Stimulated activated effector memory CD8-positive, alpha-beta T cell treated with anti-CD3 and anti-CD28 coated beads, Interleukin-12 subunit alpha, Interleukin-12 subunit beta, amount 100 ng/mL, for 72 hours (primary cell): Measurements from ENCODE around the gene RD3L.

Experiments used
- ATAC-seq: fragments of 150-1000 bp; cut with Tn5 transposase; 2 replicates; pipeline ENCODE4 v1.10.0; 2021
- DNase-seq, 2 donors: peaks; one replicate each; pipeline ENCODE4 v3.0.0; 2021 to 2022; ENCODE audit warnings: low spot score in 2 of 2
- H3K27ac Mint-ChIP-seq: one replicate; pipeline ENCODE4 v1.8.0; 2022; ENCODE audit warnings: mild to moderate bottlenecking, mixed read lengths
- H3K36me3 Mint-ChIP-seq: one replicate; pipeline ENCODE4 v1.8.0; 2022; ENCODE audit warnings: mild to moderate bottlenecking, mixed read lengths
- H3K4me1 Mint-ChIP-seq: one replicate; pipeline ENCODE4 v1.8.0; 2022; ENCODE audit warnings: mixed read lengths
- H3K4me3 Mint-ChIP-seq: one replicate; pipeline ENCODE4 v1.8.0; 2022; ENCODE audit warnings: mild to moderate bottlenecking, mixed read lengths
- H3K9me3 Mint-ChIP-seq: one replicate; pipeline ENCODE4 v1.8.0; 2022; ENCODE audit warnings: mixed read lengths

Gene RD3L

GRCh38 chr14:103910262-103910935 lies 31.9 kb downstream of the RD3L start:
- Mint-ChIP-seq H3K4me3 (peak overlapping the region; percentile 54), H3K36me3 (peaks cover 36% of the 10 kb centered on the region), H3K27ac (no peak overlapping the region), H3K4me1 (peaks cover 15% of the 10 kb centered on the region), H3K9me3 (no peaks in the 10 kb centered on the region)
- ATAC-seq: peak; percentile 93
- peak; percentile 58 to 81 for DNase-seq

- Mint-ChIP-seq H3K27ac (no peak overlapping the region), H3K4me3 (peak overlapping the region; percentile 54), H3K9me3 (no peaks in the 10 kb centered on the region), H3K4me1 (peaks cover 15% of the 10 kb centered on the region), H3K36me3 (peaks cover 29% of the 10 kb centered on the region)
- ATAC-seq (no peak), DNase-seq (no peak)
Observed at GRCh38 chr14:103909531-103910261, 32.6 kb downstream of the RD3L start.

GRCh38 chr14:103908580-103908979 lies 33.7 kb downstream of the RD3L start:
- Mint-ChIP-seq H3K27ac (peak overlapping the region; percentile 68), H3K4me1 (peaks cover 15% of the 10 kb centered on the region), H3K4me3 (no peak overlapping the region), H3K36me3 (peaks cover 18% of the 10 kb centered on the region), H3K9me3 (no peaks in the 10 kb centered on the region)
- no peak for DNase-seq
- peak; percentile 49 for ATAC-seq

- H3K9me3 Mint-ChIP-seq: no peaks in the 10 kb centered on the region
- H3K36me3 Mint-ChIP-seq: no peaks in the 10 kb centered on the region
- no peak overlapping the region for H3K27ac Mint-ChIP-seq
- DNase-seq (no peak), ATAC-seq (no peak)
- H3K4me1 Mint-ChIP-seq: peaks cover 18% of the 10 kb centered on the region
- H3K4me3 Mint-ChIP-seq: no peak overlapping the region
Observed at GRCh38 chr14:103905842-103906456, 36.4 kb downstream of the RD3L start.

- Mint-ChIP-seq H3K4me3 (no peak overlapping the region), H3K36me3 (no peaks in the 10 kb centered on the region), H3K27ac (no peak overlapping the region), H3K9me3 (no peaks in the 10 kb centered on the region), H3K4me1 (peaks cover 18% of the 10 kb centered on the region)
- DNase-seq (no peak), ATAC-seq (no peak)
Observed at GRCh38 chr14:103904493-103905107, 37.7 kb downstream of the RD3L start.

- no peak for ATAC-seq
- Mint-ChIP-seq H3K27ac (no peak overlapping the region), H3K36me3 (no peaks in the 10 kb centered on the region)
Observed at GRCh38 chr14:103899833-103900232, 42.5 kb downstream of the RD3L start.

GRCh38 chr14:103899316-103899715 lies 43.0 kb downstream of the RD3L start:
- no peak for DNase-seq
- Mint-ChIP-seq H3K27ac (no peak overlapping the region), H3K4me3 (no peak overlapping the region), H3K4me1 (peaks cover 11% of the 10 kb centered on the region), H3K9me3 (no peaks in the 10 kb centered on the region), H3K36me3 (no peaks in the 10 kb centered on the region)
- peak; percentile 25 for ATAC-seq

More at GRCh38 chr14:103899833-103900232, 42.5 kb downstream of the RD3L start:
- Mint-ChIP-seq H3K9me3 (no peaks in the 10 kb centered on the region), H3K4me1 (peaks cover 11% of the 10 kb centered on the region), H3K4me3 (no peak overlapping the region)
- no peak for DNase-seq

- no peaks in the 10 kb centered on the region for H3K9me3 Mint-ChIP-seq
- DNase-seq (no peak), ATAC-seq (no peak)
- no peak overlapping the region for H3K27ac Mint-ChIP-seq
- no peak overlapping the region for H3K4me3 Mint-ChIP-seq
- H3K4me1 Mint-ChIP-seq: peaks cover 11% of the 10 kb centered on the region
- H3K36me3 Mint-ChIP-seq: no peaks in the 10 kb centered on the region
Observed at GRCh38 chr14:103898711-103899110, 43.6 kb downstream of the RD3L start.

GRCh38 chr14:103898204-103898603 lies 44.1 kb downstream of the RD3L start:
- H3K9me3 Mint-ChIP-seq: no peaks in the 10 kb centered on the region
- no peaks in the 10 kb centered on the region for H3K36me3 Mint-ChIP-seq
- H3K27ac Mint-ChIP-seq: no peak overlapping the region
- H3K4me3 Mint-ChIP-seq: no peak overlapping the region
- ATAC-seq (no peak), DNase-seq (no peak)
- H3K4me1 Mint-ChIP-seq: peaks cover 11% of the 10 kb centered on the region

- ATAC-seq (no peak), DNase-seq (no peak)
- H3K4me1 Mint-ChIP-seq: peaks cover 11% of the 10 kb centered on the region
- H3K27ac Mint-ChIP-seq: no peak overlapping the region
- H3K9me3 Mint-ChIP-seq: no peaks in the 10 kb centered on the region
- H3K4me3 Mint-ChIP-seq: no peak overlapping the region
- no peaks in the 10 kb centered on the region for H3K36me3 Mint-ChIP-seq
Observed at GRCh38 chr14:103897075-103897947, 45.0 kb downstream of the RD3L start.

- DNase-seq (no peak), ATAC-seq (no peak)
- H3K4me3 Mint-ChIP-seq: no peak overlapping the region
- no peaks in the 10 kb centered on the region for H3K36me3 Mint-ChIP-seq
- peaks cover 11% of the 10 kb centered on the region for H3K4me1 Mint-ChIP-seq
- H3K27ac Mint-ChIP-seq: no peak overlapping the region
- no peaks in the 10 kb centered on the region for H3K9me3 Mint-ChIP-seq
Observed at GRCh38 chr14:103896578-103896977, 45.8 kb downstream of the RD3L start.

GRCh38 chr14:103894723-103895059 lies 47.6 kb downstream of the RD3L start:
- DNase-seq (no peak), ATAC-seq (no peak)
- H3K4me1 Mint-ChIP-seq: peaks cover 1% of the 10 kb centered on the region
- no peaks in the 10 kb centered on the region for H3K36me3 Mint-ChIP-seq
- H3K9me3 Mint-ChIP-seq: no peaks in the 10 kb centered on the region
- no peak overlapping the region for H3K27ac Mint-ChIP-seq
- H3K4me3 Mint-ChIP-seq: no peak overlapping the region

GRCh38 chr14:103894034-103894722 lies 48.2 kb downstream of the RD3L start:
- H3K9me3 Mint-ChIP-seq: no peaks in the 10 kb centered on the region
- H3K36me3 Mint-ChIP-seq: no peaks in the 10 kb centered on the region
- ATAC-seq (no peak), DNase-seq (no peak)
- H3K4me3 Mint-ChIP-seq: no peak overlapping the region
- no peaks in the 10 kb centered on the region for H3K4me1 Mint-ChIP-seq
- H3K27ac Mint-ChIP-seq: no peak overlapping the region

- ATAC-seq (no peak), DNase-seq (no peak)
- Mint-ChIP-seq H3K4me1 (no peaks in the 10 kb centered on the region), H3K4me3 (no peak overlapping the region), H3K36me3 (no peaks in the 10 kb centered on the region), H3K27ac (no peak overlapping the region), H3K9me3 (no peaks in the 10 kb centered on the region)
Observed at GRCh38 chr14:103892247-103892646, 50.1 kb downstream of the RD3L start.
